Stimulated activated CD8-positive, alpha-beta memory T cell treated with anti-CD3 and anti-CD28 coated beads, Interleukin-4, amount 100 ng/mL, for 1 hour (primary cell): ENCODE results near the gene HUWE1.

Experiments used
- DNase-seq, 2 donors: peaks; one replicate each; pipeline ENCODE4 v3.0.0-alpha.2; 2020; ENCODE audit warnings: low read depth in 2 of 2, low spot score in 1 of 2

Gene HUWE1

GRCh38 chrX:53694642-53695041, 8.1 kb upstream of the HUWE1 start:
- no peak for DNase-seq

GRCh38 chrX:53688300-53688699, 1.8 kb upstream of the HUWE1 start:
- no peak for DNase-seq

DNA sequence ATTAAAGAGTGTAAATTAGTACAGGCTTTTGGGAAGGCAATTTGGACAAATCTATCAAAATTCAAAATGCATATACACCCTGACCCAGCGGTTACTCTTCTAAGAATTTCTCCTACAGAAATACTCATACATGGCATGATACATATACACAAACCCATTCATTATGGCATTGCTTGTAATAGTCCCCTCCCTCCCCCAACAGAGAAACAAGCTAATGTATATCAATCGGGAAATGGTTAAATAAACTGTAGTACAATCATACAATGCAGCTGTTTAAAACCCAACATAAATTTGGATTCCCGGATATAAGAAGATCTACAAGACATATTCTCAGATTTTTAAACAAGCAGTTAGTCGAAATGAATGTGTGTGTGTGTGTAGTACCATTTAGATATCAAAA, 808 bp downstream of the HUWE1 start:
- no peak for DNase-seq

DNA sequence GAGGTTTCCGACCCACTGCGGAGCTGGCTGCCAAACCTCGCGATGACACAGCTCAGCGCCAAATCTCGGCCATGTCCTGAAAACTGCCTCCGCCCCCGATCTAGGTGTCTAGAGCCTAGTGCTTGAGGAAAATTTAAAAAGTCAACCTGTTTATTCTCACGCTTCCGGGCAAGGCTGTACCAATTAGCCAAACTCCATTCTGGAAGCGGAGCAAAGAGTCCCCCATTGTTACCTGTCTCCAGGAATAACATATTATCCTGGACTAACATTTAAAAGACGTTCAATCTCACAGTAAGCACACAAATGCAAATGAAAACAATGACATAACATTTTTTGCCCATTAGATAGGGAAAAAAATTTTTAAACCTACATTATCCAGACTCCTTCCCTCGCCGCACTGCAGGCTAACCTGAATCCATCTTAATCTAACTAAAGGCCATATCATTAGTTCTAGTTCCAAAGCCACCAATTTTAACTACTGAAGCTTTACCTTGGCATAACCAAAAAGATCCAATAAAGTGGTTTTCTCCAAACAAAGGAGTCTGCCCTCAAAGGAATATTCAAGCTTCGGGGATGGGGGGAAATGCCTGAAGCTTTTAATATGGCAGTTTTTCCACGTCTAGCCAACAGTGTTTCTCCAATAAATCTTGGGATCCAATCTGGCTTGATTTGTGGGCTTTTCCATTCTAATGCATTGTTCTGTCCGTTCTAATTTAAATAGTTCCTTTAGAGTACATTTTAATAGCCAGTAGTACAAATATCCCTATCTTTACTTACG, 1.9 kb downstream of the HUWE1 start:
- no peak for DNase-seq

GRCh38 chrX:53683556-53684414, 2.7 kb downstream of the HUWE1 start:
- DNase-seq, result peak; percentile 63 to 76

DNA sequence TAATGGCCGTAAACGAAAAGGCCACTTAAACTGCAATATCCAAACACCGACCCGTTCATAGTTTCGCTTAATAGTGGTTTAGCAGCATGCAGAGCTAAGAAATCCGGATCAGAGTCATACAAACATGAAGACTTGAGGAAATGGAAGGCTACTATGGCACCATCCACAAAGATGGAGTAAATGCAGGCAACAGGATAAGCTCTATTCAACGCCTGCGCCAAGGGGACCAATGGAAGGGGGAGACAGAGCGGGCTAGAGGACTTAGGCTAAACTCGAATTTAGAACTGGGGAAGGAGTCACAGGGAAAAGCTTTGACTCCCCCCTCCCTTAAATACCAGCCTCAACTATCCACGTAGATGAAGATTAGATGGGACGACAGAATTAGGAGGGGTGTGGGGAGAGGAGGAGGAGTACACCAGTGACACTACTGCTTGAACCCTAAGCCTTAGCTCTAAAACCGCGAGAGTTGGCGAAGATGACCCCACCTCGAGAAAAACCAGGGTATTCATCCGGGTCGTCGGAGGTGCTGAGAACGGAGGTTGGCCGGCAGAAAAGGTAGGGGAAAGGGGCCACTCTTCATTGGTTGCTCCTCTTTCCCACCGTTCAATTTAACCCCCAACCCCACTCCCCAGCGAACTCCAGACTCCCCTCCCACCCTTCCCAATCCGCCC, 3.5 kb downstream of the HUWE1 start:
- DNase-seq, result no peak

GRCh38 chrX:53681661-53682060, 4.9 kb downstream of the HUWE1 start:
- DNase-seq, result no peak

DNA sequence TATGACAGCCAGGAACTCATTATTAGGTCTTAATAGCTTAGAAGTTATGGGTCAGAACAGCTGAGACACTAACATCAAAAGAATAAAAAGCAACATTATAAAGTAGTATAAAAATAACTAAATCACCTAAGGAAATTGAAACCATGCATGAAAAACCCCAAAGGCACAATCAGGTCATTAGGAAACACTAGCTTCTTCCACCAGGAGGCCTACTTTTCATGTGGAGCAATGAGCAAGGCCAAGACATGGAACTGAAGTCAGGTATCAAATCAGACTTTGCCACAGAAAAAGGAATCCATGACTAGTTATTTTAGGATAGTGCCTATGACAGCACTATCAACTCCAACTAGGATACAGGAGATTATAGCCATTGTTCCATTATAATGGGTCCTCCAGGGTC, 7.9 kb downstream of the HUWE1 start:
- DNase-seq, result no peak

DNA sequence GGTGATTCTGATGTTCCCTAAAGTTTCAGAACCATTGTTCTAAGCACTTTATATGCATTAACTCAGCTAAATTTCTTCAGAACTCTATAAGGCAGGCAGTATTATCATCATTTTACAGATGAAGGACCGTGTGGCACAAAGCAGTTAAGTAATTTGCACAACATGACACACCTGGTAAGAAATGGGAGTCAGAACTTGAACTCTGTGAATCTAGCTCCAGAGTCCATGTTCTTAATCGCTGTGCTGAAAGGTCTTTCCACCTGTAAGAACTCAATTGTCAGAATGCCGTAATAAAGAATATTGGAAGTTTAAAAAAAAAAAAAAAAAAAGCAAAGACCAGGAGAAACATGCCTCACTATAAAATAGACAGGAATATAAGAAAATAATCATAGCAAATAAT, 9.2 kb downstream of the HUWE1 start:
- no peak for DNase-seq

DNA sequence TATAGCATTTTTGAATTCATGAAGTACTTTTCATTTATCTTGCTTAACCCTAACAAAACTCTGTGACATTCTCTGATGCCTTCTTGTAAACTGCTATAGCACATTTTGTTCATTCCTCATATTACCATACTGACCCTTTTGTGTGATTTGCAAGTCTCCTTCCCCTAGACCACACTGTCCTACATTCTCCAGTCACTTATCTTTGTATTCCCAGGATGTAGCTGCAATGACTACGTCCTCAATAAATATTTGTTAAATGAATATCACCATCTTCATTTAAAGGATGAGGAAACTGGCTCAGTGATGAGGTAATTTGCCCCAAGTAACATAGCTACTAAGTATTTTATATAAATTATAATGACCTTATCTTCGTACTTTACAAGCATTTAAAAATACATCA, 11.9 kb downstream of the HUWE1 start:
- no peak for DNase-seq

DNA sequence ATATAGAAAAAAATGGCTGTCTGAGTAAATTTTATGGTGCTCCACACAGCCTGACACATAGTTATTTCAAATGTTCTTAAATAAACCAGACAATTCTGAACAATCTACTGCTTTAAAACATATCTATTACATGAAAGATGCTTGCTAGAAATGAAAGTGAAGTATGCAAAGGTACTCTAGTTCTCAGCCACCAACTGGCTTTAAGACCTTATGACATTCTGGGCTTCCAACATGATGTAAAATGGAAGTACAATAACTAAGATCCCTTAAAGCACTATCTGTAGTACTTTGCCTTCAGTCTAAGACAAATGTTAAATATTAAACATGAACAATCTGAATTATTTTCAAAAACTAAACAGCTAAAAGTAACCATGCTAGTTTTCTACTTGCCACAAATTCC, 17.3 kb downstream of the HUWE1 start:
- no peak for DNase-seq

- no peak for DNase-seq
Measured at GRCh38 chrX:53666171-53666570, 20.3 kb downstream of the HUWE1 start.

GRCh38 chrX:53660004-53660403, 26.5 kb downstream of the HUWE1 start:
- DNase-seq, result no peak

DNA sequence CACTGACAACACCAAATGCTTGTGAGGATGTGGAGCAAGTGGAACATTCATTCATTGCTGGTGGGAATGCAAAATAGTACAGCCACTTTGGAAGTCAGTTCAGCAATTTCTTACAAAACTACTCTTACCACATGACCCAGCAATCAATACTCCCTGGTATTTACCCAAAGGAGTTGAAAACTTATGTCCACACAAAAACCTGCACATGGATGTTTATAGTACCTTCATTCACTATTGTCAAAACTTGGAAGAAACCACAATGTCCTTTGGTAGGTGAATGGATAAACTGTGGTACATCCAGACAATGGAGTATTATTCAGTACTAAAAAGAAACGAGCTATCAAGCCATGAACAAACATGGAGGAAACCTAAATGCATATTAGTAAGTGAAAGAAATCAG, 27.5 kb downstream of the HUWE1 start:
- DNase-seq, result no peak

DNA sequence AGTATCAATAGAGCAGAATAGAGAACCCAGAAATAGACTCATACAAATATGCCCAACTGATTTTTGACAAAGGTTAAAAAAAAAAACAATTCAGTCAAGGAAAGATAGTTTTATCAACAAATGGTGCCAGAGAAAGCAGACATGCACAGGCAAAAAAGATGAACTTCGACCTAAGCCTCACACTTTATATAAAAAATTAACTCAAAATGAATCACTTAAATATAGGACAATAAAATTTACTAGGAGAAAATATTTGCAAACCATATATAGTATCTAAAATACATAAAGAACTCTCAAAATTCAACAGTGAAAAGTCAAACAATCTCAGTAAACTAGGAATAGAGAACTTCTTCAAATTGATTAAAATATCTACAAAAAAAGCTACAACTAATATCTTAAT, 29.7 kb downstream of the HUWE1 start:
- no peak for DNase-seq

DNA sequence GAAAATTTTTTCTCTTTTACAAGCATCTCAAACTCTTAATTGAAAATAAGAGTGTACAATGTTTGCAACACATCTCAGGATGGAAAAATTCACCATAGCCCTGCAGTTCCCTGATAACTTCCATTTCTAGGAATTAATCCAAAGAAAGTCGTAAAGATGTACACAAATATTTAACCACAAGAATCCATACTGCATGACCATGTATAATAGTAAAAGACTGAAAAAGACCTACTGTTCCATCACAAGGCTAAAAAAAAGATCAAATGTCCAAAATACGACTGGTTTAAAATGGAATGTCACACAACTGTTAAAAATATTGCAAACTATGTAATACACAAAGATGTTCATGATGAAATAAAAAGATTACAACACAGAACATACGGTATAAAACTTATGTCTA, 32.1 kb downstream of the HUWE1 start:
- no peak for DNase-seq

DNA sequence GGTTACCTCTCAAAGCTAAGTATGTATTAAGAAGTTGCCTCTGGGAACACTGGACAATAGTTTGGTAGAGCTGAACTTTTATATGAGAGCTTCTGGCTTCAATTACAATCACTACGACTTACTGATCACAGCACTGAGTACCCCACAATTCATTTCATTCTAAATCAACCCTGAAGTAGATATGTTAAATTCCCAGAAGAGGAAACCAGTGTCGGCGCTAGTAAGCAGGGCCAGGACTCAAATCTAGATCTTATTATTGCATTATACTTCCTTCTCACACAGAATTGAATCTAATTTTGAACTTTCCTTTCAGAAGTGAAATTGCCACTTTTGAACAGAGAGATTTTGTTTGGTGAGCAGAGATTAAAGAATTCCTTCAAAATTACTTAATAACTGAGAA, 41.8 kb downstream of the HUWE1 start:
- no peak for DNase-seq

- DNase-seq, result no peak
Measured at GRCh38 chrX:53642337-53642736, 44.2 kb downstream of the HUWE1 start.

DNA sequence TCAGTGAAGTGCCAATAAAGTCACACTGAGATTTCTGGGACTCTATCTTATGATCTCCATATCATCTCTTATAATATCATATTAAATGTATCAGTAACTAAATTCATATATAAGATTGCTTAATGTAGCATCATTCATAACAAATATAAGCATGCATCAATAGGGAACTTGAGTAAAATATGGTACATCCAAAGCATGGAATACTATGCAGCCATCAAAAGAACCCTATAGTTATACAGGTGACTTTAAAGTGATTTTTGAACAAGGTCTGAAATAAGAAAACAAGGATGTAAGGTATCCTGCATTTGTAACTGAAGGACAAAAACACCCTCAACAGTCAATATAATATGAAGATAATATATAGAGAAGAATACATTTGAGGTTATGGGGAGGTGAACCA, 47.3 kb downstream of the HUWE1 start:
- no peak for DNase-seq

DNA sequence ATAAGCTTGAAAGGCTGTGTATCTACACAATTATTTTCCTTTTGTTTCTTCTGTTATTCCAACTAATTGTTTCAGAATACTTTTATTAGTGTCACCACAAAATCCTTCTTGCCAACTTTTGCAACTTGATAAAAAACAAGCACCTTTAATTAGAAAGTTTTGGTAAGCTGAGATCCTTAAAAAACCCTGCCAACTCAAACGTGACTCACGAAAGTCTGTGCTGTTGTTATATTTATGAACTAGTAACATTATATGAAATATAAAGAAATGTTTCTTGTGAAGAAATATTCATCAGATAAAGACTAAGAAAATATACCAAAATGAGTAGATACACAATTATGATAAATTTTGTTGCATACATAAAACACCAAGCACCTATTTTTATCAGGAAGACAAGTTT, 49.0 kb downstream of the HUWE1 start:
- no peak for DNase-seq

GRCh38 chrX:53631156-53631555, 55.4 kb downstream of the HUWE1 start:
- DNase-seq, result no peak

DNA sequence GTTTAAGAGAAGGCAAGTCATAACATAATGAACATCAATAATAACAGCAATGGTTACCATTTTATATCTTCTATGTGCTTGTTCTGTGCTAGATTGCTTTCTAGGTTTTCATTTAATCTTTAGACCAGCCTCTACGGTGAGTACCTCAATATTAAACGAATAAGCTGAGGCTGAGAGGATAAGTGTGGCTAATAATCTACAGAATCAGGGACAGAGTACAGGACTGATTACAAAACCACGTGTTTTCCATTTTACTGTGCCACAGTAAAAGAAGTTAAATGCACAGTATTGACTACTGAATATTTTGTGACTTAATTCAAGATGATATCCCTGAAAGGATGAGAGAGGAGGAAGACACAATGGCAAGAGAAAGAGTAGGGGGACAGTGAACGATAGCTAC, 56.3 kb downstream of the HUWE1 start:
- no peak for DNase-seq
